ENCODE measurements around the gene NOVA1.

The NOVA1 gene

DNA sequence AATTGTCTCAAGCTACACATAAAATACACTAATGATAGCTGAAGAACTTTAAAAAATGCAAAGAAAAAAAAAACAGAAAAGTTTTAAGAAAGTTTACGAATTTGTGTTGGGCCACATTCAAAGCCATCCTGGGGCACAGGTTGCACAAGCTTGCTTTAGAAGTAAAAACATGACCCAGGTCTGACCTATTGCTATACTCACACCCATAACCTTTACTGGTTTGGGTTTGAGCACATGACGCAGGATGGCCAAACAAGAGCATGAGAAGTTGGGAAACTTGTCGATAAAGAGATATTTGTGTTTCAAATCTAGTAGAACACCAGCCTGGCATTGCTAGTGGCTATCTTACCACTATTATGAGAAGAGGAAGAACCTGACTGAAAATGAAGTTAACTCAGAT is 143.7 kb downstream of the NOVA1 start:
- no peak for DNase-seq (ENCODE audit: low read depth)
- H3K4me3 ChIP-seq (replicated peaks; ENCODE audit: low read depth, low read length), result no peak overlapping the region
- TF ChIP-seq, protein P1, sequence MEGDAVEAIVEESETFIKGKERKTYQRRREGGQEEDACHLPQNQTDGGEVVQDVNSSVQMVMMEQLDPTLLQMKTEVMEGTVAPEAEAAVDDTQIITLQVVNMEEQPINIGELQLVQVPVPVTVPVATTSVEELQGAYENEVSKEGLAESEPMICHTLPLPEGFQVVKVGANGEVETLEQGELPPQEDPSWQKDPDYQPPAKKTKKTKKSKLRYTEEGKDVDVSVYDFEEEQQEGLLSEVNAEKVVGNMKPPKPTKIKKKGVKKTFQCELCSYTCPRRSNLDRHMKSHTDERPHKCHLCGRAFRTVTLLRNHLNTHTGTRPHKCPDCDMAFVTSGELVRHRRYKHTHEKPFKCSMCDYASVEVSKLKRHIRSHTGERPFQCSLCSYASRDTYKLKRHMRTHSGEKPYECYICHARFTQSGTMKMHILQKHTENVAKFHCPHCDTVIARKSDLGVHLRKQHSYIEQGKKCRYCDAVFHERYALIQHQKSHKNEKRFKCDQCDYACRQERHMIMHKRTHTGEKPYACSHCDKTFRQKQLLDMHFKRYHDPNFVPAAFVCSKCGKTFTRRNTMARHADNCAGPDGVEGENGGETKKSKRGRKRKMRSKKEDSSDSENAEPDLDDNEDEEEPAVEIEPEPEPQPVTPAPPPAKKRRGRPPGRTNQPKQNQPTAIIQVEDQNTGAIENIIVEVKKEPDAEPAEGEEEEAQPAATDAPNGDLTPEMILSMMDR (IDR thresholded peaks at IDR 0.05; ENCODE audit: low read length, missing control alignments), result no peak

DNA sequence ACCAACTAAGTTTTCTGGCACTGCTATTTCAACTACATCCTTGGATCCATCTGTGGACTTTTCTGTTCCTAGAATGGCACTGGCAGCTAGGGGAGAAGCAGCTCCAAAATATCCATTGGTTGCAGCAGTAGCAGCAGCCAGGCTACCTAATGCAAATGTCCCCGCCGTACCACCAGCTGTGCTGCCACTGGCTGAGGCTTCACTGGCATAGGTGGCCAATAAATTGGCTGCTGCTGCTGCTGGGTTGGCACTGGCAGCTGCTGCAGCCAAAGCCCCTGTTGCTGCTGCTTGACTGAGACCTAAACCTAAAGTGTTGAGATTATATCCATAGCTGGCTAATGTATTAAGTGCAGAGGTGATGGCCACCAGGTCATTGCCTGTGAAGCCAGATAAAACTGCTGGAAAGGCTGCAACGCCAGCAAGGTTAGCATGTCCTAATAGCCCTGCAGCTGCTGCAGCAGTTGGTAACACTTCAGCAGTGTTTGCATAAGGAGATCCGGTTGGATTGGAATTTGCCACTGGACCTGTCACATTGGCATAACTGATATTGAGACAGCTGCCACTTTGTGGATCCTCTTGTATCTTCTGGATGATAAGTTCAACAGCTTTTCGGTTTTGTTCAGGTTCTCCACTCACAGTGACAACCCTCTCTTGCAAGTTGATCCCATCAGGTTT is 149.5 kb downstream of the NOVA1 start:
- TF ChIP-seq, protein P1 (IDR thresholded peaks at IDR 0.05; ENCODE audit: low read length, missing control alignments), result no peak
- H3K4me3 ChIP-seq (replicated peaks; ENCODE audit: low read depth, low read length), result no peak overlapping the region
- DNase-seq (ENCODE audit: low read depth), result no peak

DNA sequence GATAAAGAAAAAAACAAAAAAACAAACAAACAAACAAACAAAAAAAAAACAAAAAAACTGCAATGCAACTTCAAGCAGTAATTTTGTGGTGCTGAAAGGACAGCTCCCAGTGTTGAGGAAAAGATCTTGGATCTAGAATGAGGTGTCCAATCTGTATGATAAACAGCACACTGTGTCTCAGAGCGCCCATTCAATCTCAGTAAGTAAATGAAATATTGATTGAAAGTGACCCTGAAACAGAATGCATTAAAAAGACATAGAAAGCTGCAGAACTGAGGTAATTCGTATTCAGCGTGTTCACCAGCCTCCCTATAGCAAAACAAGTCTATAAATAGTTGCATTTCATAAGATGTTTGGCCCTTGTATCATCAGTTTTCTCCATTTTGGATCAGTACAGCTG is 153.0 kb downstream of the NOVA1 start:
- no peak overlapping the region for H3K4me3 ChIP-seq (replicated peaks; ENCODE audit: low read depth, low read length)
- DNase-seq (ENCODE audit: low read depth), result peak; percentile 46
- TF ChIP-seq, protein P1 (IDR thresholded peaks at IDR 0.05; ENCODE audit: low read length, missing control alignments), result no peak

DNA sequence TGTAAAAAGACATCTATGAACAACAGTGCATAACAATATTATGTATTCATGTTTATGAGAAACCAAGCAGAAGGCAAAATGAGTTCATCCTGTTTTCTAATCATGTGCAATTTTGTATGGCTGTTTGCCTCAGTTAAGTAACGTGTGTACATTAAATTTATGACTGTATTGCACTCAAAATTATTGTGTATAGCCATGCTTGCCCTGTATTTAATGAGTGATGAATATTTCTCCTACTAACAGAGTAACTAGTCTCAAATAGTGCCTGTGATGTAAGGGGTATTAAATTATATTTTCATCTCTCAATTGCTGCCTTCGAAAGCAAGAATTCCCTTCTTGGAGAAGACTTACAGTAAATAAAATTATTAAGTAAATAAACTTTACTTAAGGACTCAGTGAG is 154.2 kb downstream of the NOVA1 start:
- DNase-seq (ENCODE audit: low read depth), result no peak
- TF ChIP-seq, protein P1 (IDR thresholded peaks at IDR 0.05; ENCODE audit: low read length, missing control alignments), result no peak
- H3K4me3 ChIP-seq (replicated peaks; ENCODE audit: low read depth, low read length), result no peak overlapping the region

DNA sequence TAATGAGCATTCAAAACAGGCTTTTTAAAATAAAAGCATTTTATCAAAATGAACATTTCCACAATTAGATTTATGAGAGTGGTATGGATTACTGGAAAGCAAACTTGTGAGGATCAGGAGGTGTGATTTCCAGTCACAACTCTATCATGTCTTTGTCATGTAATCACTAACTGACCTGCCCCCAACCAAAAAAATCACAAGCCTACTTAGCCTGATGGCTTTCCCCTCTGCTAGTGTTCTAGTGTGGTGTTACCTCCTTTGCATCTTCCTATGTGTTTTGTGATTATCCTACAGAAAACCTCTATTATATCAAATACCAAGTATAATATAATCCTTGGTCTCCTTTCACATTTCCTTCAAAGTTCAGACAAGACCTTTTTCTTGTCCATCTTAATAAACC is 168.6 kb downstream of the NOVA1 start:
- TF ChIP-seq, protein P1 (IDR thresholded peaks at IDR 0.05; ENCODE audit: low read length, missing control alignments), result no peak
- DNase-seq (ENCODE audit: low read depth), result no peak
- H3K4me3 ChIP-seq (replicated peaks; ENCODE audit: low read depth, low read length), result no peak overlapping the region

DNA sequence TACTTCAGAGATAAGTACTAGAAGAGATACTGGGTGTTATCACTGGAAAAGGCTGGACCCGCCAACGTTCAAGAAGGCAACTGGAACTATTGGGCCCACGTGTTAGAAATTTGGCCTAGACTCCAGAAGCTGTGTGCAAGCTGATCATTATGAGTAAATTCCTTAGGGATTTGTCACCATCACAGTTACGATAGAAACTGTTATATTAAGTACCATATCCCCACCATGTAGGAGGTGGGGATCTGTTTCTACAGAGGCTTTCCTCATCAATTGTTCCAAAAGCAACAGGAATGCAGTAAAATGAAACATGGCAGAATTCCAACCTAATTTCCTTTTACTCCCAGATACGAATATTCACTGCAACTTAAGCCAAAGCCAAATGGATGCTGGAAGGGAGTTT is 170.7 kb downstream of the NOVA1 start:
- peak; percentile 91 for DNase-seq (ENCODE audit: low read depth)
- TF ChIP-seq, protein P1 (IDR thresholded peaks at IDR 0.05; ENCODE audit: low read length, missing control alignments), result no peak
- H3K4me3 ChIP-seq (replicated peaks; ENCODE audit: low read depth, low read length), result no peak overlapping the region

DNA sequence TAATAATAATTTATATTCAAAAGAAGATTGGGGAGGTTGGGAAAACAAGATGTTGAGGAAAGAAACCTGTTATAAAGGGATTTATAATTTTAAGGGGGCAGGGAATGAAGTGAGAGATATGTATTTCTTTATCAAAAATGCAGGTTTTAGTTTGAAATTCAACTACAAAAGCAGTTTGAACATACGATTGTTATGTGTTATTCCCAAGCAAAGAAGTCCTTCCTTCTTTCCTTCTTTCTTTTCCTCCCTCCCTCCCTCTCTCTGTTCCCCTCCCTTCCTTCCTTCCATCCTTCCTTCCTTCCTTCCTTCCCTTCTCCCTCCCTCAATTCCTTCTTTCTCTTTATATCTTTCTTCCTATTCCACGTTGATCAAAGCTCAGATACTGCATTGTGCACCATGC is 173.3 kb downstream of the NOVA1 start:
- no peak for DNase-seq (ENCODE audit: low read depth)
- TF ChIP-seq, protein P1 (IDR thresholded peaks at IDR 0.05; ENCODE audit: low read length, missing control alignments), result no peak

More for the DNA sequence above, 173.3 kb downstream of the NOVA1 start:
- H3K4me3 ChIP-seq (replicated peaks; ENCODE audit: low read depth, low read length), result no peak overlapping the region
